MM.1S (cell line): ENCODE measurements around the gene CEACAM19.
A peak's percentile ranks its signal among the peaks of the same experiment; 100 is the strongest.
"Not testable (repeated sequence)": the region's sequence is repeated elsewhere in the genome, so short reads cannot be mapped to it uniquely, and the experiment has no call there.

Experiments used
- DNase-seq: peaks from one replicate; pipeline ENCODE4 v3.0.0-alpha.2; 2015
- H2AFZ ChIP-seq: fragments of 300-600 bp; sonication (generic); 2 replicates; pipeline ENCODE4 v1.6.0; 2016; ENCODE audit warnings: antibody characterized with exemption, low read length
- H3F3A ChIP-seq: fragments of 300-600 bp; sonication (generic); 2 replicates; pipeline ENCODE4 v1.6.1; 2016; ENCODE audit warnings: mild to moderate bottlenecking, antibody characterized with exemption, low read length, moderate library complexity, mixed read lengths; ENCODE audit not compliant: insufficient read depth
- H3K27ac ChIP-seq: fragments of 300-600 bp; sonication (generic); 2 replicates; pipeline ENCODE4 v1.5.1; 2016; ENCODE audit warnings: mild to moderate bottlenecking, low read length
- H3K27me3 ChIP-seq: fragments of 300-600 bp; sonication (generic); replicated peaks from 2 replicates; pipeline ENCODE4 v1.6.0; 2016; ENCODE audit warnings: low read length; ENCODE audit not compliant: insufficient read depth
- H3K36me3 ChIP-seq: fragments of 300-600 bp; sonication (generic); replicated peaks from 2 replicates; pipeline ENCODE4 v1.6.1; 2016; ENCODE audit warnings: mild to moderate bottlenecking, low read length, mixed read lengths; ENCODE audit not compliant: insufficient read depth
- H3K4me1 ChIP-seq: fragments of 300-600 bp; sonication (generic); 2 replicates; pipeline ENCODE4 v1.6.1; 2016; ENCODE audit warnings: low read length, mixed read lengths
- H3K4me2 ChIP-seq: fragments of 300-600 bp; sonication (generic); 2 replicates; pipeline ENCODE4 v1.6.0; 2016; ENCODE audit warnings: low read depth, low read length
- H3K4me3 ChIP-seq: fragments of 300-600 bp; sonication (generic); 2 replicates; pipeline ENCODE4 v1.5.1; 2016; ENCODE audit warnings: low read length, mixed read lengths
- H3K79me2 ChIP-seq: fragments of 300-600 bp; sonication (generic); 2 replicates; pipeline ENCODE4 v1.6.1; 2016; ENCODE audit warnings: mixed run types, low read length, mixed read lengths
- H3K9ac ChIP-seq: fragments of 300-600 bp; sonication (generic); 2 replicates; pipeline ENCODE4 v1.6.1; 2016; ENCODE audit warnings: low read length, mixed read lengths
- H3K9me2 ChIP-seq: fragments of 300-600 bp; sonication (generic); replicated peaks from 2 replicates; pipeline ENCODE4 v1.6.1; 2016; ENCODE audit warnings: mild to moderate bottlenecking, low read length, mixed read lengths; ENCODE audit not compliant: insufficient read depth
- H3K9me3 ChIP-seq: fragments of 300-600 bp; sonication (generic); replicated peaks from 2 replicates; pipeline ENCODE4 v1.6.1; 2016; ENCODE audit warnings: mild to moderate bottlenecking, low read length, mixed read lengths; ENCODE audit not compliant: insufficient read depth
- H4K20me1 ChIP-seq: fragments of 300-600 bp; sonication (generic); 2 replicates; pipeline ENCODE4 v1.6.1; 2016; ENCODE audit warnings: mild to moderate bottlenecking, low read length, moderate library complexity, mixed read lengths; ENCODE audit not compliant: insufficient read depth
- CTCF ChIP-seq: fragments of 300-600 bp; sonication (generic); IDR thresholded peaks from 2 replicates; pipeline ENCODE4 v1.5.1; 2016; ENCODE audit warnings: antibody characterized with exemption, low read length, mixed read lengths
- EZH2 ChIP-seq: fragments of 300-600 bp; sonication (generic); optimal IDR thresholded peaks from 2 replicates; pipeline ENCODE3; 2017; ENCODE audit warnings: low read depth, mild to moderate bottlenecking, antibody characterized with exemption, low read length, mixed read lengths
- EZH2phosphoT487 ChIP-seq: fragments of 300-600 bp; sonication (generic); IDR thresholded peaks from 2 replicates; pipeline ENCODE4 v1.6.1; 2018; ENCODE audit warnings: antibody characterized with exemption, low read length

CEACAM19 gene

GRCh38 chr19:44718441-44719261 is 47.4 kb downstream of the CEACAM19 start:
- H3K27ac ChIP-seq, result no peak overlapping the region
- no peak for TF ChIP-seq EZH2phosphoT487
- no peak for TF ChIP-seq CTCF
- TF ChIP-seq EZH2, result no peak
- no peak for DNase-seq
- H3K4me1 ChIP-seq, result peaks cover 31% of the 10 kb centered on the region
- no peak overlapping the region for H3K4me3 ChIP-seq
- H2AFZ ChIP-seq, result no peak overlapping the region
- no peaks in the 10 kb centered on the region for H3K36me3 ChIP-seq
- peaks cover 28% of the 10 kb centered on the region for H3F3A ChIP-seq
- H3K9me3 ChIP-seq, result no peaks in the 10 kb centered on the region
- H3K9ac ChIP-seq, result no peak overlapping the region
- H3K9me2 ChIP-seq, result no peaks in the 10 kb centered on the region
- H3K4me2 ChIP-seq, result no peak overlapping the region
- H4K20me1 ChIP-seq, result no peaks in the 10 kb centered on the region
- H3K27me3 ChIP-seq, result no peaks in the 10 kb centered on the region
- no peaks in the 10 kb centered on the region for H3K79me2 ChIP-seq

GRCh38 chr19:44719262-44719701 is 48.0 kb downstream of the CEACAM19 start:
- H3K9me2 ChIP-seq, result no peaks in the 10 kb centered on the region
- H3K9ac ChIP-seq, result no peak overlapping the region

GRCh38 chr19:44720396-44720795 is 49.1 kb downstream of the CEACAM19 start:
- not testable (repeated sequence) for H3K9ac ChIP-seq, H3K4me3 ChIP-seq, H3K27me3 ChIP-seq, H3K9me3 ChIP-seq, DNase-seq, H3K79me2 ChIP-seq, H3K36me3 ChIP-seq, H4K20me1 ChIP-seq, H2AFZ ChIP-seq, H3K9me2 ChIP-seq
- Histone ChIP-seq H3F3A (peaks cover 30% of the 10 kb centered on the region), H3K4me1 (peaks cover 36% of the 10 kb centered on the region), H3K4me2 (peak overlapping the region; percentile 24; the same call in 1 of the 2 replicates), H3K27ac (peak overlapping the region; percentile 55; the same call in 1 of the 2 replicates)

More at GRCh38 chr19:44719262-44719701, 48.0 kb downstream of the CEACAM19 start:
- no peaks in the 10 kb centered on the region for H3K36me3 ChIP-seq
- no peak overlapping the region for H3K27ac ChIP-seq
- H3K4me1 ChIP-seq, result peaks cover 32% of the 10 kb centered on the region
- TF ChIP-seq EZH2phosphoT487 (no peak), CTCF (no peak), EZH2 (no peak)
- DNase-seq, result no peak
- H3K4me2 ChIP-seq, result no peak overlapping the region
- H3K79me2 ChIP-seq, result no peaks in the 10 kb centered on the region
- H3F3A ChIP-seq, result peaks cover 30% of the 10 kb centered on the region
- no peaks in the 10 kb centered on the region for H4K20me1 ChIP-seq
- H3K9me3 ChIP-seq, result no peaks in the 10 kb centered on the region
- H3K27me3 ChIP-seq, result no peaks in the 10 kb centered on the region
- no peak overlapping the region for H3K4me3 ChIP-seq
- no peak overlapping the region for H2AFZ ChIP-seq

- Histone ChIP-seq H3F3A (peaks cover 30% of the 10 kb centered on the region), H3K79me2 (no peaks in the 10 kb centered on the region), H3K27me3 (no peaks in the 10 kb centered on the region), H4K20me1 (no peaks in the 10 kb centered on the region), H3K27ac (peak overlapping the region; percentile 55; the same call in 1 of the 2 replicates), H3K4me2 (peak overlapping the region; percentile 24; the same call in 1 of the 2 replicates), H3K9me2 (no peaks in the 10 kb centered on the region), H2AFZ (no peak overlapping the region), H3K4me1 (peaks cover 38% of the 10 kb centered on the region), H3K9ac (0 out of 2 replicates have a peak overlapping the region, but pooled peaks have one; percentile 13), H3K4me3 (no peak overlapping the region), H3K9me3 (no peaks in the 10 kb centered on the region), H3K36me3 (no peaks in the 10 kb centered on the region)
- TF ChIP-seq EZH2, result no peak
- peak; percentile 81 for DNase-seq
Observed at GRCh38 chr19:44720945-44721344, 49.7 kb downstream of the CEACAM19 start.

GRCh38 chr19:44721369-44721768 is 50.1 kb downstream of the CEACAM19 start:
- not testable (repeated sequence) for H3K79me2 ChIP-seq, H3K36me3 ChIP-seq, H4K20me1 ChIP-seq, H3K27me3 ChIP-seq, H2AFZ ChIP-seq, H3K9me2 ChIP-seq, DNase-seq, H3K9me3 ChIP-seq, H3K4me3 ChIP-seq
- peak overlapping the region; percentile 55; the same call in 1 of the 2 replicates for H3K27ac ChIP-seq
- 0 out of 2 replicates have a peak overlapping the region, but pooled peaks have one; percentile 13 for H3K9ac ChIP-seq
- H3F3A ChIP-seq, result peaks cover 30% of the 10 kb centered on the region
- peaks cover 38% of the 10 kb centered on the region for H3K4me1 ChIP-seq
- H3K4me2 ChIP-seq, result peak overlapping the region; percentile 24; the same call in 1 of the 2 replicates
